ENCODE data around the gene TMUB2.

The TMUB2 gene

DNA sequence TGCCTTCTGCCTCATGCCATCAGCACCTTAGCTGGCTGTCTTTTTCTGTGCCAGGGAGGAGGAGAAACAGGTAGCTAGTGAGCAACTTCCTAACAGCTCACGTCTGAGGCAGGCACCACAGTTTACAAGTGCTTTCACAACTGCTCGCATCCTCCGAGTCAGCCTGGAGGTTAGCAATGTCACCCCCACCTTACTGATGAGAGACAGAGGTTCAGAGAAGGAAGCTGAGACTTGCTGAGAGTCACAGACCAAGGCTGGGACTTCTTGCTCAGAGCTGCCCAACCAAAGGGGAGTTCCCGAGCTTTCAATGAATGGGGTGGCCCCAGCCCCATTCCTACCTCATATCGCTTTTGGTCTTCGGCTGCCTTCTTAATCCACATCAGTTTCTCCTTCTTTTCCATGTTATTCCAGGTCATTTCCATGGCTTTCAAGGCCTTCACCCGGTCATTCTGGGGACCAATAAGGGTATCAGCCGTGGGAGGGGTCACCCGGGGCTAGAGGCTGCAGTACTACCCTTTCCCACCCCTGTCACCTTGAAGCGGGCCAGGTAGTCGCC, 23.1 kb downstream of the TMUB2 start:
- Histone ChIP-seq H3F3A (ENCODE audit: insufficient read depth) (peaks cover 18% of the 10 kb centered on the region), H3K4me2 (ENCODE audit: low read depth, low read length, poor library complexity, severe bottlenecking) (peak overlapping the region; percentile 65), H3K27me3 (ENCODE audit: low read length) (no peaks in the 10 kb centered on the region), H2AFZ (ENCODE audit: low read depth, low read length, severe bottlenecking) (no peak overlapping the region), H3K27ac (ENCODE audit: low read depth, low read length) (peak overlapping the region; percentile 48), H4K20me1 (ENCODE audit: low read depth, low read length) (no peaks in the 10 kb centered on the region), H3K79me2 (ENCODE audit: insufficient read depth, low read length) (peaks cover 7% of the 10 kb centered on the region; the same call in 1 of the 2 replicates), H3K4me3 (ENCODE audit: insufficient read depth, low read length, poor library complexity, severe bottlenecking) (peak overlapping the region; percentile 37), H3K9me3 (ENCODE audit: insufficient read depth, low read length) (no peaks in the 10 kb centered on the region), H3K9me2 (replicated peaks; ENCODE audit: insufficient read depth, low read length) (no peaks in the 10 kb centered on the region), H3K9ac (ENCODE audit: low read length) (peak overlapping the region; percentile 85), H3K36me3 (ENCODE audit: low read length) (peaks cover 11% of the 10 kb centered on the region; the same call in 1 of the 2 replicates)
- no peak for TF ChIP-seq EZH2phosphoT487 (conservative IDR thresholded peaks at IDR 0.05; ENCODE audit: low read length)
- TF ChIP-seq, protein P1, sequence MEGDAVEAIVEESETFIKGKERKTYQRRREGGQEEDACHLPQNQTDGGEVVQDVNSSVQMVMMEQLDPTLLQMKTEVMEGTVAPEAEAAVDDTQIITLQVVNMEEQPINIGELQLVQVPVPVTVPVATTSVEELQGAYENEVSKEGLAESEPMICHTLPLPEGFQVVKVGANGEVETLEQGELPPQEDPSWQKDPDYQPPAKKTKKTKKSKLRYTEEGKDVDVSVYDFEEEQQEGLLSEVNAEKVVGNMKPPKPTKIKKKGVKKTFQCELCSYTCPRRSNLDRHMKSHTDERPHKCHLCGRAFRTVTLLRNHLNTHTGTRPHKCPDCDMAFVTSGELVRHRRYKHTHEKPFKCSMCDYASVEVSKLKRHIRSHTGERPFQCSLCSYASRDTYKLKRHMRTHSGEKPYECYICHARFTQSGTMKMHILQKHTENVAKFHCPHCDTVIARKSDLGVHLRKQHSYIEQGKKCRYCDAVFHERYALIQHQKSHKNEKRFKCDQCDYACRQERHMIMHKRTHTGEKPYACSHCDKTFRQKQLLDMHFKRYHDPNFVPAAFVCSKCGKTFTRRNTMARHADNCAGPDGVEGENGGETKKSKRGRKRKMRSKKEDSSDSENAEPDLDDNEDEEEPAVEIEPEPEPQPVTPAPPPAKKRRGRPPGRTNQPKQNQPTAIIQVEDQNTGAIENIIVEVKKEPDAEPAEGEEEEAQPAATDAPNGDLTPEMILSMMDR (IDR thresholded peaks at IDR 0.05; ENCODE audit: insufficient read depth, low read length, poor library complexity, severe bottlenecking) = no peak

DNA sequence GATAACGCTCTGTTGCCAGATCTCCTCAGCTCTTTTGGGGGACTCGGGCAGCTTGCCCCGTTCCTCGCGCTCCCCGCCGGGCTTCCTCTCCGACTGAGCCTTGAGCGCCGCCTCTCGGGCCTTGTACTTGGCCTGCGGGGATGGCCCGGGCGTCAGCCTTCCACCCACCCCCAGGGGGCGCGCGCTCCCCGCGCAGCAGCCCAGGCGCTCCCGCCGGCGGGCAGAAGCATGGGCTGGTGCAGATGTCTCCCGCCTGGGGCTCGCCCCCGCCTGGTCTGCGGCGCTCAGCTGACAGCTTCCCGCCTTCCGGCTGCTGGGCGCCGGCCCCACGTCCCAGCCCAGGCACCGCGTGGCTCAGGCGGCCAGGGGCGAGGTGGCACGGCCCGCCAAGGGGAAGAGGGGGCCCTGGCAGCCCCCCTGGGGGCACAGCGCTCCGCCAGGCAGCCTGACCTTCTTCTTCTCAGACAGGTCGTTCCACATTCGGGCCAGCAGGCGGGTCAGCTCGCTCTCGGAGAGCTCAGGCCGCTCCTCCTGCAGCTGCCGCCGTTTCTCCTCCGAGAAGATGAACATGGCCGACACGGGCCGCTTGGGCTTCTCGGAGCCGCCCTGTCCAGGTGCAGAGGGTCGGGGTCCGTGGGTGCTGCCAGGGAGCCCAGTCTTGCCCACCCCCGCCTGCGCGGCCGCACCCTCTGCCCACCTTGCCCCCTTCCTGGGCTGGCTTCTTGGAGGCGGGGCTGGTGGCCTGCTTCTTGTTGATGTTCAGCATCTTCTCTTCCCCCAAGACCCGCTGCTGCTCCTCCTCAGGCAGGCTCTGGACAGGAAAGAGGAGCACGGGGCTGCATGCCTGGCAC, 23.8 kb downstream of the TMUB2 start:
- Histone ChIP-seq H2AFZ (ENCODE audit: low read depth, low read length, severe bottlenecking) (peak overlapping the region; percentile 8), H3K36me3 (ENCODE audit: low read length) (peaks cover 16% of the 10 kb centered on the region), H3F3A (ENCODE audit: insufficient read depth) (peaks cover 15% of the 10 kb centered on the region), H3K9ac (ENCODE audit: low read length) (peak overlapping the region; percentile 85), H3K27me3 (ENCODE audit: low read length) (no peaks in the 10 kb centered on the region), H3K79me2 (ENCODE audit: insufficient read depth, low read length) (peaks cover 8% of the 10 kb centered on the region; the same call in 1 of the 2 replicates), H3K27ac (ENCODE audit: low read depth, low read length) (peak overlapping the region; percentile 88), H3K9me3 (ENCODE audit: insufficient read depth, low read length) (no peaks in the 10 kb centered on the region), H3K9me2 (replicated peaks; ENCODE audit: insufficient read depth, low read length) (no peaks in the 10 kb centered on the region), H4K20me1 (ENCODE audit: low read depth, low read length) (no peaks in the 10 kb centered on the region), H3K4me3 (ENCODE audit: insufficient read depth, low read length, poor library complexity, severe bottlenecking) (peak overlapping the region; percentile 45), H3K4me2 (ENCODE audit: low read depth, low read length, poor library complexity, severe bottlenecking) (peak overlapping the region; percentile 65)
- TF ChIP-seq, protein P1 (IDR thresholded peaks at IDR 0.05; ENCODE audit: insufficient read depth, low read length, poor library complexity, severe bottlenecking) = peak; percentile 97
- TF ChIP-seq EZH2phosphoT487 (conservative IDR thresholded peaks at IDR 0.05; ENCODE audit: low read length) = no peak

- Histone ChIP-seq H3K9ac (ENCODE audit: low read length) (peak overlapping the region; percentile 85), H4K20me1 (ENCODE audit: low read depth, low read length) (no peaks in the 10 kb centered on the region), H3K36me3 (ENCODE audit: low read length) (peaks cover 22% of the 10 kb centered on the region), H3K9me2 (replicated peaks; ENCODE audit: insufficient read depth, low read length) (no peaks in the 10 kb centered on the region), H3K4me2 (ENCODE audit: low read depth, low read length, poor library complexity, severe bottlenecking) (peak overlapping the region; percentile 65), H3K27ac (ENCODE audit: low read depth, low read length) (peak overlapping the region; percentile 88), H3K9me3 (ENCODE audit: insufficient read depth, low read length) (no peaks in the 10 kb centered on the region), H3K4me3 (ENCODE audit: insufficient read depth, low read length, poor library complexity, severe bottlenecking) (peak overlapping the region; percentile 45), H3F3A (ENCODE audit: insufficient read depth) (peaks cover 11% of the 10 kb centered on the region; the same call in 1 of the 2 replicates), H2AFZ (ENCODE audit: low read depth, low read length, severe bottlenecking) (no peak overlapping the region), H3K79me2 (ENCODE audit: insufficient read depth, low read length) (peaks cover 15% of the 10 kb centered on the region), H3K27me3 (ENCODE audit: low read length) (no peaks in the 10 kb centered on the region)
- TF ChIP-seq EZH2phosphoT487 (conservative IDR thresholded peaks at IDR 0.05; ENCODE audit: low read length) = no peak
- TF ChIP-seq, protein P1 (IDR thresholded peaks at IDR 0.05; ENCODE audit: insufficient read depth, low read length, poor library complexity, severe bottlenecking) = no peak
Measured at GRCh38 chr17:44211281-44212265, 24.8 kb downstream of the TMUB2 start.

All from SU-DHL-6 (cell line).